HG03460 (cell line): Measurements from ENCODE around the gene GEMIN8.
A peak's percentile ranks its signal among the peaks of the same experiment; 100 is the strongest.

Experiments used
- ATAC-seq: cut with Tn5 transposase; IDR thresholded peaks from one replicate; pipeline ENCODE4 v1.9.1; 2021; ENCODE audit not compliant: unreplicated experiment

Gene GEMIN8, protein sequence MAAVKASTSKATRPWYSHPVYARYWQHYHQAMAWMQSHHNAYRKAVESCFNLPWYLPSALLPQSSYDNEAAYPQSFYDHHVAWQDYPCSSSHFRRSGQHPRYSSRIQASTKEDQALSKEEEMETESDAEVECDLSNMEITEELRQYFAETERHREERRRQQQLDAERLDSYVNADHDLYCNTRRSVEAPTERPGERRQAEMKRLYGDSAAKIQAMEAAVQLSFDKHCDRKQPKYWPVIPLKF

DNA sequence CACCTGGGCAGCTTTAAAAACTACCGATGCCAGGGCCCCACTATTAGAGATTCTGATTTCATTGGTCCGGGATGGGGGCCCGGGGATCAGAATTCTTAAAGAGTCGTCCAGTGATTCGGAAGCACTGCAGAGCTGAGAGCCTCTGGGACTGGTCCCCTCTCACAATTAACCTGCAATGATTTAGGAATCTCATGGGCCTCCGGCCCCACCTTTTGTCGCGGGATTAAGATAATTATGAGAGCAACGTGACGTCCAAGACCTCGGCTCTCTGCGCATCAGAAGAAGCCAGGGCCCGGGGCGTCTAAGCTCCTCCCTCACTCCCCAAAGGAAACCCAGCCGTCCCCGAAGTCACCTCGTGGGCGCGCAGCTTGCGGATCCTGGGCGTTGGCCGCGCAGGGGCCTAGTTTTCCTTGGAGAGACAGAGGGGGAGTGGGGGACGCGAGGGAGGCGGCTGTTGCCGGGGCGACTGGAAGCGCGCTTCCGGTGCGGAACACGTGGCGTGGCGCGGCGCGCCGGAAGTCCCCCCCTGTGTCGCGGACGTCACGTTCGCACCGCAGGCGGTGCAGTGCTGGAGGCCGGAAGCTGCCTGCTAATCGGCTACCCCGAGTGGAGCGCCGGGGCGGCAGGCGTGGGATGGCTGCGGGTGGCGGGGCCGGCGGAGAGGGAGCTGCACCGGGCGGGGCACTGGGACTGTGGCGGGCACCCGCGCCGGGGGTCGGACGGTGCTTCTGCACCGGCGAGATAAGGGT lies at the start of gene GEMIN8:
Gene GEMIN8 (minus strand): TSS at position 468 of the 749 bp plus-strand sequence. CDS start 8,414 bp downstream, outside the sequence.
- ATAC-seq: peak; percentile 80

DNA sequence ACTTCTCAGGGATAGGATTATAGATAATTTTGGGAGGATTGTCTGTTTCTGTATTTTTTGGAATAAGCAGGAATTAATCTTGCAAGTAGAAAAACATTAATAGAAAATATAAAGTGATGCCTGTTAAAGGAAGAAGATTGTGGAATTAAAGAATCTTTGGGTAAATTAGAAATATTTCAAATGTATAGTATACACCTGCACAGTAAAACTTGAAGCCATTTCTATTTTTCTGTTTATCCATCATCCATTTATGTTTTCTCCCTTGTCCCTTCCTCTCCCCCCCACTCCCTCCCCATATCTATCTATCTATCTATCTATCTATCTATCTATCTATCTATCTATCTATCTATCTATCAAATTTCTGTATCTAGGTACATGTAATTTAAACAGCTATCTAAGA lies 46.9 kb upstream of the GEMIN8 start:
- no peak for ATAC-seq

DNA sequence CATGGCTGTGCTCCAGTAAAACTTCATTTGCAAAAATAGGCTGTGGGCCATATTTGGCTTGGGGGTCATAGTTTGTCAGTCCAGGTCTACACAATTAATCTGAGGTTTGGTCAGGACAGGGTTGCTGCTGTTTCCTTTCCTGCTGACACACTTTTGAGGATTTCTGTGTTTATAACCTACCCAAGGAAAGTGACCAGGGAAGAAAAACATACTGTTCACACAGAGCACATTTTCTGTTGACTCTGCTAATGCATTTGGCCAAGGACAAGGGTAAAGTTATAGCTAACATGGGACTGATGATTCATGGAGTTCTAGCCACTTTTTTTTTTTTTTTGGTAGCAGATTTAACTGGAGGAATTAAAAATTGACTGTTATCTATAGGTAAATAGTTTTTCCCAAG lies 43.9 kb upstream of the GEMIN8 start:
- no peak for ATAC-seq

DNA sequence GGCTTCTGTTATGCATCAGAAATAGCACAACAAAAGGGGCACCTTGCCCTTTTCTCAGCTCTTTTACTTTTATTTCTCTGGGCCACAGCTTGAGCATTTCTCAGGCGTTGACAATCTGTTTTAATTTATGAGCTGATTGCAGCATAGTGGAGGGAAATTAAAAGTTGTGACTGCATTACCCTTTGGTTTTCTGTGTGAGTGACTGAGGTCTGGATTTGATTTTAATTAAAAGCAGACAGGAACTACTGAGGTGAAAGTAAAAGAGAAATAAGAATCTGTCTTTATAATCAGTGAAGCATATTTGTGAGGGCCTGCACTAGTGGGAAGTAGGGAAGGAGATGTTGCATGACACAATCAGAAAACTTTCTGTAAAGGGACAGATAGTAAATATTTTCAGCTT lies 43.4 kb upstream of the GEMIN8 start:
- ATAC-seq: no peak

DNA sequence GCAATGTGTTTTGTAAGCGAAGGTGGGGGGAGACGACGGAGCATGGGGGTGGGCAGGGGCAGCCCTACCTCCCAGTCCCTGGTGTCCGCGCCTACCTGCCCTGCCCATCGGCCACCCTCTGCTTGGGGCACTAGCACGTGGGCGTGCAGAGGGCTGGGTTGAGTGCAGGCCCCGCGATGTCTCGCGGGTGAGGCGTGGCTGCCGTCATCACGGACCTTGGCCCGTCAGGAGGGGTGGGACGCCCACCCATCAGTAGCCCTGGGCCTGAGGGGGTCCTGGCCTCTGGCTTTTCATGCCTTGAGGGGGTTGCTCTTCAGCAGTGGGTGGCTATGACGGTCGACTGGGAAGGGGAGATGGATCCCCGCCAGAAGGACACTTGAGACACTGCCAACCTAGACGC lies 36.1 kb upstream of the GEMIN8 start:
- ATAC-seq: no peak

DNA sequence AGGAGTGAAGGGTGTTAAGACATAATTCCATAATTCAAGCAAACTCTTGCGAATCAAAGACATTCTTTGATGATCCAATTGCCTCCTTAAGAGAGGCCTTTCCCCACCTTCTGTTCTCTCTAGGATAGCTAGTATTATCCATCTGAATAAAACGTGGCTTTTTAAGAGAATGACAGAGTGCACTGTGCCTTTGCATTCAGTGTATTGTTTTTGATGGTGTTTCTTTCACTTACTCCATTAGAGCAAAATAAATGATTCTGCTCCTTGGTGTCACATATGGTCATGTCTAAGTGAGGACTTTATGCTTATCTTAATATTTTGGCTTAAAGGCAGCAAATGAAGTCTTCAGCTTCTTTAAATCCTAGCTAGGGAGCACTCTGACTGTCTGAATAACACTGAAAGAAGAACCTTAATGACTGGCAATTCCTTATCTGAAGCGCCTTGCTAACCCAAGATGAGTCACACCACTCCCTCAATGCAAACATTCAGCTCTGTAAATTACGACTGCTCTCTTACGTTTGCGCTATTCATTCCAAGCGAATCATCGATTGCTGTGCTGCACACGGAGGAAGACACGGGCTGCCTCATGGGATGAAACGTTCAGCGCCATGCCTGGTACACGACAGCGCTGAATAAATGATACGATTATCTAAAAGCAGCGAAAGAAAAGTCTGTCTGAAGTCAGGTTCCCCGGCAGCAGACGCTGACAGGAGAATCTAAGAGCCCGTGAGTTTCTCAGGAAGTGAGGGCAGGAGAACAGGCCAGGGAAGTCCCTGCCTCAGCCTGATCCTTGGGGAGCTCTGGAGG lies 35.1 kb upstream of the GEMIN8 start:
- ATAC-seq: no peak

DNA sequence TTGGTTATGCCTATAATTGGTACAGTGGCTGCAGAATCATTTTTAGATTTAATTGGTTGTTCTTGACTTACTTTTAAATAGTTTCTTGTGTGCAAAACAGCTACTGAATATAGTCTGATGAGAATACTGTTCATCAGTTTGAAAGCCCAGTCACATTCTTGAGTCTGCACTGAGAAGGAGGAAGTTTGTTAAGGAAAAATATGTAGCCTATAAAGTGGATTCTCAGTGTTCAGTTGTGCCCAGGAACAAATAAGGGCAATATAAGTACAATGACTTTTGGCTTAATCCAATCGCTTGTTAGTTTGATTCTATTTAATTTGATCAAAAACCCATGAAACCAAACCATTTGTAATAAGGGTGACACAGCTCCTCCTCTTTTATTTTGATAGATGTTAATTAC lies 32.8 kb upstream of the GEMIN8 start:
- no peak for ATAC-seq

DNA sequence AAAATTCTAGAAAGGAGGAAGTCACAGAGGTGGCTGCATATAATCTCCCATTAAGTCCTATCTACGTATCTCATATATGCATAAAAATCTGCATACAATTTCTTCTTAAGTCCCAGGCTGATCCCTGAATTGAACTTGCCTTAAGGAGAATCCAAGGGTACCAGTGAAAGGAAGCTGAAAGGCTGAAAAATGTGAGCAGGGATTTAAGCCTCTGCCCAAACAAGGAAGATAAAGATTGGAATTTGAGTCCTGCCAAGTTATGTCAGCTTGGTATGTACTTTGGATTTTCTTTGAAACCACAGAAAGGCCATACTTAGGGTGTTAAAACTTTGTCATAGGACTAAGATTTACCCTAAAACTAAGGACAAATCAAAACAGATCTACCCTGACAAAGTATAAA lies 26.5 kb upstream of the GEMIN8 start:
- ATAC-seq: no peak

DNA sequence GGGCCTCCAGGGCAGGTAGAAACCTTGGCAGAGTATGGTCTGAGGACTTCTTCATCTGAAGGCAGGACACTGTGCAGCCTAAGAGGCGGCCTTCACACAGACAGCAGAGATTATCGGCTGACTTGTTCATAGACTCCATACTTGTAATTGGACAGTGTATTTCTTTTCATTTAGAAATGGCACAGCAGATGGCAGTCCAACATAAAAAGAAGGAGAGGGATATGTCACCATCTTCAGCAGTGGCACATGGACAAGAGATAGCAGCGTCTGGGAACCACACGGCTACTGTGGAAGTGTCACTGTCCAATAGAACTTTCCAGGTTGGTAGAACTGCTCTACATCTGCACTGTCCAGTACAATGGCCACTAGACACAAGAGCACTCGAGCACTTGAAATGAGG lies 21.7 kb upstream of the GEMIN8 start:
- no peak for ATAC-seq

DNA sequence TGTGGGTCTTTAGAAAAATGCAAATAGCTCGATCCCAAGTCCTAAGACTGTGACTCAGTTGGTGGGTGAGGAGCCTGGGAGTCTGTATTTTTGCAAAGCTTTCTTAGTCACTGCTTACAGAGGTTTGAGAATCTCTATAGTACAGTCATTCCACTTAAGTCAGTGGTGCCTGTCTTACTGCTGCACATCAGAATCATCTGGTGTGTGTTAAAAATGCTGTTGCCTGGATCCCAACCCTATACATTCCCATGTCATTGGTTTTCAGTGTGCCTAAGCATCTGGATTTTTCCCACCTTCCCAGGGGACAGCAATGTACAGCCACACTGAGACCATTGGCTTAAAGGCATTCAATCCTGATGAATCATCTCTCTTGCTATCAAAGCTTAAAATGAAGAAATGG lies 21.0 kb upstream of the GEMIN8 start:
- no peak for ATAC-seq

DNA sequence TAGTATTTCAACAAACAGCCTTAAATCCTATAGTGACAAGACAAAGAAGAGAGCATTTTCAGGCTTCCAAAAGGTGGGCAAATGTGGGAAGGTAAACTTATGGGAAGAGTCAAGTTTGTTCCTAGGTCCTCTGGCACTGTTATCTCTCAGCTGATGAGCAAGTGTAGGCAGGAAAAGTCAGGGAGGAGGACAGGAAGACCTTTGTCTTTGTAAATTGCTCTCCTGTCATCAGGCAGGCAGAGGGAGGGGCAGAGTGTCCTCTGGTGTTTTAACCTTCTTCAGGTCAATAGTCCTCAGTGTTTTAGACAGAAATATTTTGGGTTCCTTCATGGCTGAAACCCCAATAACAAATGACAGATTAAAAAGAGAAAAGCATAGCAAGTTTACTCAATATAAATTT lies 13.5 kb upstream of the GEMIN8 start:
- ATAC-seq: no peak

DNA sequence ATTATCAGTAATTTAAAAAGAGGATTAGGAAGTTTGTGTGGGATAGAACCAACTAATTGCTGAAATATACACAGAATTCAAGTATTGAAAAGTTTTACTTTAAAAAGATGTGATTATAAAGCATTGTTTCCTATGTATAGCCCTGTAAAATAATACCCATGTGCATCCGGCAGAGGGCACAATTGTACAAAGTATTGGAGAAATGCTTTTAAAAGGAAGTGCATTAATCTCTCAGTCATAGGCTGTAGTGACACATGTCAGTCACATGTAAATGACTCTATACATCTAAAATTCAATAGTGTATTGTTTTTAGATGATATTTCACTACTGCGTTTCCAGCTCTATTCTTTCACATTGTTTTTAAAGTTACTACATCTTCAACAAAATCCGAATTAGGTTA lies 9.7 kb upstream of the GEMIN8 start:
- ATAC-seq: no peak

DNA sequence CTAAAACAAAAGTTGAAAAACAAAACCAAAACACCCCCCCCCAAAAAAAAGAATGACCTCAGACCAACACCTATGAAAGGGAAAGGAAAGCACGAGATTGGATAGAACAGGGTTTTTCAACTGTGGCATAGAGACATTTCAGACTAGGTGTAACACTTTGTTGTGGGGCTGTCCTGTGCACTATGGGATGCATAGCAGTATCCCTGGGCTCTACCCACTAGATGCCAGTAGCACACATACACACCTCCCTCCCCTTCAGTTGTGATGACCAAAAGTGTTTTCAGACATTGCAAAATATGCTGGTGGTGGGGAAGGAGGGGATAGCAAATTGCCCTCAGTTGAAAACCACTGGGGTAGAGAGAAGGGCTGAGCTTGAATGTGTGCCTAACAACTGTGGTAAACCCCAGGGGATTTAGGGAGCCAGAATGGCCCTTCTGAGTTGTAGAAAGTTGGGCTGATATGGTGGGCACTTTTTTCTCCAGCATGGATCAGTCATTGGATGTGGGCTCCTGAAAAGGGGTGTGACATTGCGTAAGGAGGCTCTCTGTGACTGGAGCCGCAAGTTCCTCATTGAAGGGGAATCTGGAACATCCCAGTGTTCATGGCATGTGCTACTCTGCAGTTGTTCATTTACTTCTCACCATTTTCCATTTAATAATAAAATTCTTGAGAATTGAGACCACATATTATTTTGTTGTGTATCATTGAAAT lies 8.8 kb upstream of the GEMIN8 start:
- ATAC-seq: no peak

DNA sequence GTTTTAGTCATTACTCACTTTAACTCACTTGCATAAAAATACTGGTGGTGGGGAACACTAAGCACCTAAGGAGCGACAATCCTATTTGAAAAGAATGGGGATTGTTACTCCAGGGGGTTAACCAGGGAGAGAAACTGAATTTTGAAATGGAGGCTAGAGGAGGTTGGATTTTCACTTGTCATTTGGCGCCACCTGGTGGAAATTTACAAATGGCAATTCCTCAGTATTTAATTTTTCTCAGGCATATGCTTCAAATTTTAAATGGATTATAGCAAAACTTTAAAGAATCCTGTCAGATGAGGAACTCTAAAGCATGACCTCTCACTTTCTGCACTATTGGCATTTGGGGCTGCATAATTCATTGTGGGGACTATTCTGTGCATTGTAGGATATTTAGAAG lies 2.7 kb upstream of the GEMIN8 start:
- no peak for ATAC-seq

DNA sequence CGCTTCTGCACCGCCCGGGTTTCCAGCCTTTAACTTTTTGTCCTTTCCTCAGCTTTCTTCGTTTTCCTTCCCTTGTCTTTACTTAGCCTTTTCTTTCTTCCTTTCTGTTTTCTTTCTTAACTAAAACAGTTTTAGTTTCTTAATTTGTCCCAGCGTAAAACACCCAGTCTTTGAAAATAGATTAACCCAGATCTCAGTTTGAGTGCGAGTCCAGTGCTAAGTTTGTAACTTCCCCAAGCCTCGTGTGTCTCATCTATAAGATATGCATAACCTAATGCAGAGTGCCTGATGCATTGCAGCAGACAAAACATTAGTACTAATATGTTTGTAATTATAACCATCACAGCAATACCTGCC lies 460 bp upstream of the GEMIN8 start:
- ATAC-seq: no peak

DNA sequence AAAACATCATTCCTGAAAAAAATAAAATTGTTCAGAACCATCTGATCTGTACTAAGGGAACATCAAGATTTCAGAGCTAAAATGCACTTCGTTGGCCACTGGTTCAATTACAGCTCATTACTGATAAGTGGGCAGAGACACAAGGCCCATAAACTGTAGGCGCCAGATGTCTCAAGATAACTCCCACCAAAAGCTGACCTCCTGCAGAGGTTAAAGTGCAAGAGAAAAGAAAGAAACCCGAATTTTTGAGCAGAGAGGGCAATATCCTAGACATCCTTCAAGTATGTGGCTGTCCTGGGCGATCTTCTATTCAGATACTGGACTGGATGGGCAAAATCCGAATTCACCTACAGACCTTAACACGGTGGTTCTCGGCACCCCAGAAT lies 660 bp downstream of the GEMIN8 start:
- no peak for ATAC-seq

DNA sequence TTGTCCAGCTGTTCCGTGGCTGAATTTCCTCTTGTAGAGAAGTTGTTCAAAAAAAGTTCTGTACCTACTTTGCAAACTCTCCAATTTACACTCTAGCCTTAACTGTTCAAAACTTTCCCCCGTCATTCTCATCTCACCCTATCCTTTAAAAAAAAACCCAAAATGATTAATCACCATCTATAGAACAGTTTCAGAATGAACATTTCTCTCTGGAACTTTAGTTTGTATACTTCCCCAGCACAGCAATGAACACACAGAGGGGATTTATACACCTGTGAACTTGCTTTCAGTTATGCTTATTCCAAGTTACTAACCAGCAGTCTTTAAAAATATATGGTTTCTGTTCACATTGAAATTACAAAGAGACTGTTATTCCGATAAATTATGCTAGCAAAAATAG lies 1.2 kb downstream of the GEMIN8 start:
- no peak for ATAC-seq

DNA sequence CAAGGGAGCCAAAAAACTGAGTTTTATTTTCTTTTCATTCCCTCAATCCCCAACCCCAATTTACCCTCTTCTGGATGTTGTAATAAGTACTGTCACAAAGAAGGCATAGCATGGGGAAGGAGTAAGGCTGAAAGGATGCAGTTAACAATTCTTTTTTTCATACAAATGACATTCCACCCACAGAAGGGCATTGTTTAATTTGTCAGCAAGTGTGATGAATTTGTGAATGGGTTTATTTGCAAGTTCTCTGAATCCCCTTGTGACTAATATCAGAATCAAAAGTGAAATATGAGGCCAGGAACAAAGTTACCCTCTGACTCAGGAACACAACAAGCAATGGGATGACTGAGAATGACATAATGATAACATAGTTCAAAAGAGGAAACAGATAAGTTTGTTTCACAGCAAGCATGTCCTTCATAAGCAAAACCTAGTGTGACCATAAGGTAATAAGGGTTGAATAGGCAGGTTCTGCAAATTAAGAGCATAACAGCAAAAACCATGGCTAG lies 2.1 kb downstream of the GEMIN8 start:
- ATAC-seq: no peak

DNA sequence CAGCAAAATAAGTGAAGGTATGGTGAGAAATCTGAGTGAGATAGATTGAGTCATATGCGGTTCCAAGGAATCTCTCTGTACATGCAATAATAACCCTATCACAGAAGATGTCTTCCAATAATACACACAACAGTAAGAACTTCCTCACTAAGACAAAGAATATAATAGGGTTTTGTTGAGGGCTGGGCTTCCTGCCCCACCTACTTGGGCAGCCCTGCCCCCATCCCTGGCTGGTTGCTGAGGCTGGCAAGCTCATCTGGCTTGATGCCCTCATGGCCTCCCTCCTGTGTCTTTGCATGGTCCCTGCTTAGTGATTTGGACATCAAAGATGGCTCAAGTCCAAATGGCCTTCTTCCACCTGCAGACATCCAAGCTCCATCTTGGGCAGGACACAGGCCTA lies 2.7 kb downstream of the GEMIN8 start:
- ATAC-seq: no peak

DNA sequence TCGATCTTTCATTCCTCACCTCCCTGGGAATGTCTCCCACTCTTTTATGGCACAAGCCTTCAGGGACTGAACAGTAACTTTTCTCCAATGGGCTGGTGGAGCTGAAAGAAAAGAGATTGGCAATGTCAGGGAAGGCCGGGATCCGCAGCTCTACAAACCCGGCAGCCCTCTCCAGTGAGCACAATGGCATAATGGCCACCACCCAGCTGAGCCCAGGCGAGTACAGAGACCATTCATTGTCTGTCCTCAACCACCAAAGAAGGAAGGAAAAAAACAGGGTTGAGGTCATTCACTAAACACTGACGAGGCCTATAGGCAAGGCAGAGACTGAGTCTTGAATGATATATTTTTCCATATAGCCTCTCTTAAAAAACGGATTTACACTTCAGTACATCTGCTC lies 3.6 kb downstream of the GEMIN8 start:
- ATAC-seq: no peak

DNA sequence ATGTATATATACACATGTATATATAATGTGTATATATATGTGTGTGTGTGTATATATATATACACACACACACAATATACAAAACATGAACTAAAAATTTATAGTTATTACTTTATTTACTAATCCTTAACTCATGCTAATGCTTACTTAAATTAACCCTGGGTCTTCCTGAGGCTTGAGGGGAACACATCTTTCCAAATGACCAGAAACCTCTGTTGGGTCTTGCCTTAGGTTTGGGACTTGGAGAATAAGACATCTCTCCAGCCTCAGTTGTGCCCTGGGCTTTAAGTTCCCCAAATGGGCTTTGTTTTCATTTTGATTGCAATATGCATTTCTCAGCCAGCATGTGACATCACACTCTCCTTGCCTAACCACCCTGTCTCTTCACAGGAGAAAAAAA lies 7.7 kb downstream of the GEMIN8 start:
- no peak for ATAC-seq
